Adrenal gland (tissue), 5 donors: ENCODE results near the gene DTX4.

ENCODE experiments used
- CTCF ChIP-seq, 6 experiments: fragments of 450-650 bp in 4 of 6; fragments of 200-600 bp in 2 of 6; sonication (generic) in 1 of 6; IDR thresholded peaks; 1 replicate in 5 of 6; 2 replicates in 1 of 6; pipeline versions ENCODE4 v1.5.1 to v1.8.0; 2016 to 2021; ENCODE audit warnings: antibody characterized with exemption in 6 of 6, mild to moderate bottlenecking in 2 of 6, moderate library complexity in 1 of 6
- POLR2A ChIP-seq, 2 donors: fragments of 450-650 bp; IDR thresholded peaks; one replicate each; pipeline ENCODE4 v1.6.1; 2017; ENCODE audit warnings: antibody characterized with exemption in 2 of 2, mild to moderate bottlenecking in 2 of 2, moderate library complexity in 1 of 2
- donor health status: DM: no; HTN: no; CAD: no.

GRCh38 chr11:59218893-59219292 is 47.0 kb downstream of the DTX4 start:
- TF ChIP-seq CTCF (IDR thresholded peaks at IDR 0.05) (no peak), POLR2A (IDR thresholded peaks at IDR 0.05) (no peak)
